GM21381 (cell line): ENCODE data around the gene NDRG2.

Experiments
- ATAC-seq: cut with Tn5 transposase; IDR thresholded peaks from one replicate; pipeline ENCODE4 v1.9.1; 2021; ENCODE audit warnings: mild to moderate bottlenecking, moderate library complexity; ENCODE audit not compliant: unreplicated experiment

NDRG2 gene

DNA sequence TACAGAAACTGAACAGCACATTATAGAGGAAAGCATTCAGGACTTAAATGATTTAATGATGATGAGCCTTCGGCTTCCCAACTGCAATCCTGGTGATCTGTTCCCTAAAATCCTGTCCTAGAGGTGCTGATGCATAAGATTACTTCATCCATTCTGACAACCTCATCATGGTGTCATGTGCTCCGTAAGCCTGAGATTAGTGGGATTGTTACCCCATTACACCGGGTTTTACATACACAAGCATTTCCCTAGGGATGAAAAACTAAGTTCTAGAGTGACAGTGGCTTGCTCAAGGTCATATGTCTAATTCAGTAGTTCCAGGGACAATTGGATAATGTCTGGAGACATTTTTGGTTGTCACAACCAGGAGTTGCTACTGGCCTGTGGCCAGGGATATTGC, 12.3 kb upstream of the NDRG2 start:
- no peak for ATAC-seq

DNA sequence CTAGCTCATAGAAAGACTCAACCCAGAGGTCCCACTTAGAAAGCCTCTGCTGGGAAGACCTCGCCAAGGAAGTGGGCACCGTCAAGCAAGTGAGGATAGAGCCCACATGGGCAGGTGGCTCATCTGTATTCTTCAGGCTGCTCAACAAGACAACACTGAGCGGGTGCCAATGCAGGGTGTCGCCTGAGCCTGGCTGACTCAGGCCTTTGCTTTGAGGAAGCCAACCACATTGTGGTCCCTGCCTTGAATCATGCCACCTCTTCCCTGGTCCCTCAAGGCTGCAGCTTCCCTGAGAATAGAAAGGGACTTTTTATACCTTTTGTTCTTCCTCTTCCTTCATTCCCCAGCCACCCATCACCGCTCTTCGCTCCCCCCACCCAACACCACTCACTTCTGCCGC, 11.9 kb upstream of the NDRG2 start:
- ATAC-seq, result no peak

DNA sequence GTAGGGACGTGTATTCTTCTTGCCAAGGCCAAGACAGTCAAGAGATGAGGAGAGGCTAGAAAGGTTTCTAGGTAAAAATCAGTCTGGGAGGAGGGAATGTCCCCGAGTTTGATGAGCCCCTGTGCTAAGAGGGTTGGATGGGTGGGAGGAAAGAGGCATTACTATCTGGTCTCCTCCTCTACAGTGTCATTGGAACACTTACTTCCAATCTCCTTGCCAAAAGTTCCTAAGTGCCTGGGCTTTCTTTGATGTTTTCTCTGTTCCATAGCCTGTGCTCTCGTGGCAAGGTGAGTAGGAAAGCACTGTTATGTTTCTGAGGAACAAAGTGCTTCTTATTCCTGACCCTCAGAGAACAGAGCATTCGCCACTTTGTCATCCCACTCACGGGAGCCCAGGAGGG, 9.8 kb upstream of the NDRG2 start, which contains the start of gene RNASE13:
Gene RNASE13, minus strand, starts transcription at position 101 of the 400 bp plus-strand sequence. CDS start 519 bp downstream, outside the sequence.
- no peak for ATAC-seq

DNA sequence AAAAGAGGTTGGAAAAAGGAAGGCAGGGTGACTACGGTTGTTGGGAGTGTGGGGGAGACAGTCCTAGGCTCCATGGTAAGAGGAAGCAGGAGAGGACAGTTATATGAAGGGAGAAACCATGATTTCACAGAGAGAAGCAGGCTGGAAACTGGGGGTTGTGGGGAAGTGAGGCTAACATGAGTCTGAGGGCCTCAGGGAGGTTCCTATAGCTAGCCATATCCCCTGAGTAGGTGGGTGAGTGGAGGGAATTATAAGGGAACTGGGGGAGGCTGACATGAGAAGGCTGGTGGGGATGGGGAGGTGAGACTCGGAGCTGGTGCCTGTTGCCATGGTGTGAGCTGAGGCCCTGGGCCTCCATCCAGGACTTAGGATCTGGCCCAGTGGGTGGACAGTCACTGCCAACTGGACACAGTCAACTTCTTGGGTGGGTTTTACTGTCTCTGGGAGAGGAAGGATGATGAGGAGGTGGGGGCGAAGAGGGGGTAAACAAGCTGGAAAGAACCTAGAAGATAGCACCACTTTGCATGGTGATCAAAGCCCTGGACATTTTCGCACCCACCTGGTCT, 8.4 kb upstream of the NDRG2 start:
- no peak for ATAC-seq

DNA sequence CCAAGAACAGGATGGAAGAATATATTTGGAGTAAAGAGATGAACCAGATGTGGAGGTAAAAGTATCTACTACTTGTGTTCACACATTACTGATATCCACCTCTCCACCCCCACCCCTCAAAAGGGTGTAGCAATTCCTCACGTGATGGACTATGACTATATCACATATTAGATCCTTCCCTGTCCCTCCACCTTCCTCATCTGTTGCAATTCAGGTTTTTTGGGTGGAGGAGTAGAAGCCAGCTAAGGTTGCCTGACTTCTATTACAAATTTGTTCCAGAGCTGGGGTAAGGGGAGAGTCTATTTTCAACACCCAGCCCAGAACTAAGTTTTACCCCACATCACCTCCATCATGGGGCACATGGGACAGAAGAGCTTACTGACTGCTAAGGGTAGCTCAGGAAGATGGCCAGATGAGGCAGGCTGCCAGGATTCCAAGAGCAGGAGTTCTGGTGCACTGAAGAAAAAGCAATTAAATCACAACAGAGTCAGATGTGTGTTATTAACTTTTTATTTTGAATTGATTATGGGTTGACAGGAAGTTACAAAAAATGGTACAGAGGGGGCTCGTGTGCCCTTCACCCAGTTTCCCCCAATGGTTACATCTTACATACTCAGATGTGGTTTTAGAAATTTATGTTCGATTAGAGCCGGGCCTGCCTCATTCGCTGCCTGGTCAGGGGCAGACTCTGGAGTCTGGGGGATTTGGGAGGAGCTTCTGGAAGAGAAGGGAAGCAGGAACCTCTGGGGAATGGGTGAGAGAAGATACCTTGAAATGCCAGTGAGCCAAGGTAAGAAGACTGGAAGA, 7.7 kb upstream of the NDRG2 start:
- no peak for ATAC-seq

DNA sequence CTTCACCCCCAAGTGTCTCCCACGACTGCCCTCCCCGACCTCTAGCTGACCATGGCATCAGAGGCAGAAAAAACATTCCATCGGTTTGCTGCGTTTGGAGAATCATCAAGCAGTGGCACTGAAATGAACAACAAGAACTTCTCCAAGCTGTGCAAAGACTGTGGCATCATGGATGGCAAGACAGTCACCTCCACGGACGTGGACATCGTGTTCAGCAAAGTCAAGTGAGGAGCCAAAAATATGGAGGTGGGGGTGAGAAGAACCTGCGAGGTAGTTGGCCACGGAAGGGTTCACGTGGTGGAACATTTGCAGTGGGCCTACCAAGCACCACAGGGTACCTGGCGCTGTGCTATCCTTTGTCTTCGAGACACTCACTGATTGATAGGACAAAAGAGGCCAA, 5.7 kb upstream of the NDRG2 start:
- ATAC-seq, result no peak

DNA sequence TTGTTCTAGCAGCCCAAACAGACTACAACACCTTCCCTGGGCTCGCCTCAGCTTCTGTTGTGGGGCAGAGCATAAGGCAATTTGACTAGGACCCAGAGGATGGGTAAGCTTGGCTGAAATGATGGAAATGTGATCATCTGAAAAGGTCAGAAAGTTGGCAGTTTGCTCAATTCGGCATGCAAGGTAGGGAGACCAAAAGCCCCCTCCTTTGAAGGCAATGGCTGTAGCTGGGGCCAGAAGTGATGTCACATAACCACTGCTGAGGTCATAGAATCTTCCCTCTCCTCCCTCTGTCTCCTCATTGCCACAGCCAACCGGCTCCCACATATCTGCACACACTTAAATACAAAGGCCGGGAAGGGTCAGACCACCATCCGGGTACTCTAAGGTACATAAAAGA, 5.1 kb upstream of the NDRG2 start, which contains the start of gene TPPP2:
Gene TPPP2, plus strand, starts transcription at position 301 of the 400 bp plus-strand sequence. CDS start 365 bp downstream, outside the sequence.
- ATAC-seq, result no peak

DNA sequence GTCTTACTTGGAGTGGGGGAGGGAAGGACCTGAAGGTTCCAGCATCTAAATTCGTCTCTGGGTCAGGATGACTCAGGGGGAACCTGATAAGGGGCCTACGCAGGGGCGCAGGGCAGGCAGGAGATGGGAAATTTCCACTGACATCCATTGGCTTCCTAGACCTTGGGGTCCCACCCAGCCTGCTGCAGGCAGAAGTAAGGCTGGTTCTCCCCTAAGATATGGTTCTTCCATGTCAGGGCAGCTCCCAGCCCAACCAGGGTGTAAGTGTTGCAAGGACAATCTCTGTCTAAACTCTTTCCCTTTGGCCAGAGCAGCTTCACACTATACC, 2.1 kb upstream of the NDRG2 start:
- no peak for ATAC-seq

DNA sequence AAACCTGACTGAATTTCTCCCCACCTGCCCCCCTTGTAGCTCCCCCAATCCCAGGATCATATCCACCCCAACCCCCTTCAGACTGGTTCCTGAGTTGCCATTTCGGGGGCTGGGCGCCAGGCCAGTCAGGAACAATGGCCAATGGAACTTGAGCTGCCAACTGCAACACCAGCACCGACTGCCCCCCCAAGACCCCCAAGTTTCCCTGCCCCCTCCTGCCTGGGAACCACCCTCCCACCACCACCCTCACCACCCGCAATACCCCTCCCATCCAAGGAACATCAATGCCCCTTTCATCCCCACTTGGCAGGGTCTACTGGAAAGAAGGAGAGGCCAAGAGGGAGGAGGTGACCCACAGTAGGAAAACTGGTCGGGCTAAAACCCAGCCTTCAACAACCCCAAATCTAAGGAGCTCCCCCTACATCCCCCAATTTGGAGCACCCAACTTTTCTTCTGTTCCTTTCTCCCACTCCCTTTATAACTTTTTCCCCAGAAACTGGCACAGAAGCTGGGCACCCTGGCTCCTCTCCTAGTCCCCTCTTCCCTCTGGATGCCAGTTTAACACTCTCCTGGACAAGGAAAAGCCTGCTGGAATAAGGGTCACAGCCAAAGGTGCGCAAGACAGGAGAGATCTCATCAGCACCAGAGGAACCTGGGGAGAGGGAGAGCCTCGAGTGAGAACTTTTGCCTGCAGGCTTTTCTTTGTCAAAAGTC, 1.6 kb upstream of the NDRG2 start:
- no peak for ATAC-seq

DNA sequence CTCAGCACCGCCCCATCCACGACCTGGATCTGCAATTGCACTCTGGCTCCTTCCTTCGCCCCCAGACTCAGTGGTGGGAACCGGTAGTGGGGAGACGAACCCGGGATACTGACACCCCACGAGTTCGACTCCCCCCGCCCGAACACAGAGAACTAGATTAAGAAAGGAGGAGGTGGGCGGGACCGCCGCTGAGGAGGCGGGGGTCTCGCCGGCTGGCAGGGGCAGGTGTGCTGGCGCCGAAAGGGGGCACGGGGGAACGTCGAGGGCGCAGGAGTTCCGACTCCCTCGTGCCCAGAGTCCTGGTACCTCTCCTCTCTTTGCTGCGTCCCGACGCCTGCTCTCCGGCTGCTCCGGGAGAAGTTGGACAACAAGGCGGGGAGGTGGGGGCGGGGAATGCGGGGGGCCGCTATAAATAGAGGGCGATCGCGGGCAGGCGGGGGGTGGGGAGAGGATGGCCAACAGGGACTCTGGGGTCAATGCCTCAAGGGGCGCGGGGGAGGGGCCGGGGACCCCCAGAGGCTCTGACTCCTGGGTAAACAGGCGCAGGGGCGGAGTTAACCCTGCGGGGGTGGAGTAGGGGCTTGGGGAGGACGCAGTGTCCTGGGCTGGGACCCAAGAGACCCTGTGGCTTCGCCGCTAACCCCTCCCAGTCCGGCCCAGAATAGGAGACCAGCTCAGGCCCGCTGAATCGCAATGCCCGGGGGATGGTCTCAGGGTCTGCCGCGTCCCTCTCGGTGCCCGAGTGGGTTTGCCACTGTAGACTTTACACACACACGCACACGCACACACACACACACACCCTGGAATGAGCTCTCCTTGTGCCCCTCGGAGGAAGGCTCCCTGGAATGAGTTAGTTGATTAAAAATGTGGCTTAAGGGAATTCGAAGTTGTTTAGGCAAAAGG, 761 bp upstream of the NDRG2 start:
- ATAC-seq, result no peak

DNA sequence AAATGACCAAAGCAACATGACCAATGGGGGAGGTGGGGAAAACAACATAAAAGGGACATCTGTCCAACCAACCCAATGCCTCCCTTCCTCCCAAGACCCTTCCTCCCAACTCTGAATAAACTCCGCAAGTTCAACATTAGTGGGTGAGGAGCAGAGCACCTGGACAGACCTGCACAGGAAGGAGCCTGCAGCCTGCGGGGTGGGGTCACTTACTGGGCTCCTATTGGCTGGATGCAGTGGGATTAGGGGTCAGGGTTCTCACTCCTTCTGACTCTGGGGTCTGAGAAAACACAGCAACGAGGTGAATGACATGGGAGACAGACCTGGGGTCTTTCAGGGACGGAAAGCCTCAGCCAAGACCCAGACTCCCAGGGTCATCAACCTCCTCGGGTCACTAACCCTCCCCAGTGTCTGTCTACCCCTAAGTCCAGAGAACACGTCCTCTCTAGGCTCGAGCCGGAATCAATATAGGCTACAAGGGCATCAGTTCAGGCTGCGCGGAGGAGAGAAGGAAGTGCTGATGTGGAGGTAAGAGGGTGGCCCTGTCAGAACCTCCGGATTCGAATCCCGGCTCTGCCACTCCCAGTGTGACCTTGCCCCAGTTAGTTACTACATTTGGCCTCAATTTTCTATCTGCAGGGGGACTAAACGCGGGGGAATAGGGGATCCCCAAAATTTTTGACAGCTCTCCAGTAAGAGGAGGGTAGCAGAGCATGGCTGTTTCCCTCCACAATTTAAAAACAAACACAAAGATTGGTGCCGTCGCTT, 860 bp downstream of the NDRG2 start:
- ATAC-seq, result no peak

DNA sequence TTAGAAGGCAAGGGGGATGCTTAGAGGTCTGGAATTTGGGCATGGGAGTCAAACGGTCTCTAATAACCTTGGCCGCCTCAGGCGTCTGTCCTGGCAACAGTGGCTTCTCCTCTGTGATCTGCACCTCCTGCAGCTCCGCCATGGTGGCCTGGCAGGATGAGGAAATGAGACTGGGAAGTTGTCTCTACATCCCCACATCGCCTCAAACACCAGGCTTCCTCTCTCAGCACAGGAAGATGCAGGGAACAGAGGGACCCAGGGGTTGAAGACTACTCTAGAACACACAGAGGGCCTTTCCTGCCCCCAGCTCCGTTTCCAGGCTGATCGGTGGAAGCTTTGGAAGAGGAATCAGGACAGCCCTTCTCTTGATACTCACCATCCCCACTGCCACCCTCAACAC, 1.7 kb downstream of the NDRG2 start:
- no peak for ATAC-seq

DNA sequence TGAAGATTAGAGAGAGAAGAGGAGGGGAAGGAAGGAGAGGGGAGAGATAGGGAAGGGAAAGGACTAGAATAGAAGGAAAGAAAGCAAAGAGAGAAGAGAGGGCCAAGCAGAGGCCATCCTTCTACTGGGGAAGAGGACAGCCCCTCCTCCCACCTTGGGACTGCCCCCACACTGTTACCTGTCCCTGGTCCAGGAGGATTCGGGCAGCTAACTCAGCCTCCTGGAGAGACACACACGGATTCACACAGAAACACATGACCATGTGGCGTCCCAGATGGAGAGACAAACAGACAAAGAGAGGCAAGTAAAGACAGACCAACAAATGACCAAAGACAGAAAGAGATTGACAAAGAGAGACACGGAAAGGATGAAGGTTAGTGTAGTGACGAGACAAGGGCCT, 2.2 kb downstream of the NDRG2 start:
- ATAC-seq, result no peak

DNA sequence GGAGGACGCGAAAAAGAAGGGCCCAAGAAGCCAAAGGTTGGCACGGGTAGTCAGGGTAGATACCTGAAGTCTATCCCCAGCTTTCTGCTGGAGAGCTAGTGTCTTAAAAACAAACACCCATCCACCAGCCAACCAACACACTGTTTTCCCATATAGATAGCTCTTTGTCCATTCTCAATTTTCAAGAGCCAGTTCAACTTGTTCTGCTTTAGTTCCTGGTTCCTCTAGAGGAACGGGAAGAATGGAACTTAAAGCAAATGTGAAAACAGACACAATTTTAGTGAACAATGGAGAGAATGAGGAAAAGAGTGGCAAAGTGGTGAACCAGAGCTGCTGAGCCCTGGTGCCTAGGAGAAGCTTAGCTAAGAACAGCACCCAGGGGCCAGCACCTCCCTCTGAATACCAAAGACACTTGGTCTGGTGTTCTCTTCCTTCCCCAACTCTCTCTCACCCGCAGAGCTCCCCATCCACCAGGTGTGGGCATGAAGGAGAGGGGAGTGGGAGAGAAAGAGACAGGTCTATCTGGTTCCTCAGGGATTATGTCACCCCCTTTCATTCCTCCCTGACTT, 3.8 kb downstream of the NDRG2 start:
- ATAC-seq, result no peak

DNA sequence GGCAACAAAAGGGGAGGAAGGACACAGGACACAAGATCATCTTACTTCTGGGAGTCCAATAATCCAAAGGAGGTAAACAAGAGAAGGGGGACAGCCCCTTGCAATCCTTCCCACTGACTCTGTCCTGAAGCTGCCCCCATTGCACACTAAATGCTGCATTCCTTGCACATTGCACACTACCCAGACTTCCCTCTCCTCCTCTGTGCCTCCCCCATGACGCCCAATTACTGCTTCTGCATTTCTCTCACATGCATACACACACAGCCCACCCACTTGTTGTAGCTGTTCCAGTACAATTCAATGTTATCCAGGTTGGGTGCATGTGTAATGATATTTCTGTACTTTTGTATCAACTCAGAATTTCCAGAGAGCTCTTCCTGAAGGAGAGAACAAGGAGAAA, 5.5 kb downstream of the NDRG2 start:
- ATAC-seq, result no peak

DNA sequence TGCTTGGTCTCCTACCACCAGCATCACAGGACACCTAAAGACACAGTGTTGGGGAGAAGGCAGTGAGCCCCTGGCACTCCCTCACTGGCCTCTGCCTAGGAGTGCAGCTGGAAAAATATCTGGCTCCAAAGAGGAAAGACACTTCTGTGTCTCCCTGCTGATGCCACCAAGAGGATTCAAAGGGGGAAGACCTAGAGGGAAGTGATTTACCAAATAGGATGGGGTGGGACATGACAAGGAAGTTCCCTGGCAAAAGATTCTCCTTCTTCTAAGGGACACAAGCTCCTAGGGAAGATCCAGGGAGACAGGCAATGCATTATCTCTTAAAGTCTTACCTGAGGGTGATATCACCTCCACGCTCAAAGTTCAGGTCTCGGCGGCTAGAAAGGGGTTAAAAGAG, 6.1 kb downstream of the NDRG2 start:
- no peak for ATAC-seq

DNA sequence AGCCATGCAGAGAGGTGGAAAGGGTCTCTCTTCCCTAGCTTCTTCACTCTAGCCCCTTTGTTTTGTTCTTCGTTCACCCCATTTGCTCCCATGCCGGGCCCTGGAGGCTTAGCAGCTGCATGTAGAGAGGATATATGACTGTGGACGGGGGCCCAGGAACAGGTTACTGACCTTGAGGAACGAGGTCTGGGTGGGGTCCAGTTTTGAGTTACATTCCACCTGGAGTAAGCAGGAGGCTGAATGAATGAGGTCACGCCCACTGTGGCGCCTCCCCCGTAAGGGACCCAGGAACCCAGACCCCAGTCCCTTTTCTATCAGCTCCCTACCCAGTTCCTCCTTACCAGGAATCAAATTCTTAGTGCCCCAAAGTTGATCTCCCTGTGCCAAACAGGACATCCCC, 6.6 kb downstream of the NDRG2 start:
- no peak for ATAC-seq

DNA sequence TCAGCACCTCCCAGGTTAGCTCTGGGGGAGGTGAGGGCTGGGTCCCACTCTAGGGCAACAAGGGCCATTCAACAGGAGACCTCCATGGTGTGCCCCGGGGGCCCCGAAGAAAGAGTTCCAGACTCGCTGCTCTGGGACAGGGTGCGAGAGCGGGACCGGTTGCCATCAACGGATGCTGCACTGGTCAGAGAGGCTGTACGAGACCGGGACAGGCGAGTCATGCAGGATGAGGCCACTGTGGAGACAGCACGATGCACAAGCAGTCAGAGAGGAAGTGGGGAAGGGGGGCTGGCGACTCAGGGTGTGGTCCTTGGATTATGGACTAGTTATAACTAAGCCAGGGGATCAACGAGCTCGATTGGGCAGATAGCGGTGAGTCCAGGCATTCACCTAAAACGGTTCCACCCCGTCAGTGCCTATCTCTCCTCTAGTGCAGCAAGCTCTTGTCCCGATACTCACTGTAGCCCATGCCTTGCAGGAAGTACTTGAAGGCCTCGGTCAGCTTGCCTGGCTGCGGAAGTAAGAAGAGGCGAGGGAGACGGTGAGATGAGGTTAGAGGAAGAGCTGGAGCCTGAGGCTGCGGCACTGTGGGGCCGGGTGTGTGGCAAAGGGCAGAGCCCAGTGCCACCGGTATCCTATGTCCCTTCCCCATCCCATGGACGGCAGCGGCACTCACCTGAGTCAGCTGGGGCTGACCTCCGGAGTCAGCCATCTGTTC, 7.2 kb downstream of the NDRG2 start:
- no peak for ATAC-seq

DNA sequence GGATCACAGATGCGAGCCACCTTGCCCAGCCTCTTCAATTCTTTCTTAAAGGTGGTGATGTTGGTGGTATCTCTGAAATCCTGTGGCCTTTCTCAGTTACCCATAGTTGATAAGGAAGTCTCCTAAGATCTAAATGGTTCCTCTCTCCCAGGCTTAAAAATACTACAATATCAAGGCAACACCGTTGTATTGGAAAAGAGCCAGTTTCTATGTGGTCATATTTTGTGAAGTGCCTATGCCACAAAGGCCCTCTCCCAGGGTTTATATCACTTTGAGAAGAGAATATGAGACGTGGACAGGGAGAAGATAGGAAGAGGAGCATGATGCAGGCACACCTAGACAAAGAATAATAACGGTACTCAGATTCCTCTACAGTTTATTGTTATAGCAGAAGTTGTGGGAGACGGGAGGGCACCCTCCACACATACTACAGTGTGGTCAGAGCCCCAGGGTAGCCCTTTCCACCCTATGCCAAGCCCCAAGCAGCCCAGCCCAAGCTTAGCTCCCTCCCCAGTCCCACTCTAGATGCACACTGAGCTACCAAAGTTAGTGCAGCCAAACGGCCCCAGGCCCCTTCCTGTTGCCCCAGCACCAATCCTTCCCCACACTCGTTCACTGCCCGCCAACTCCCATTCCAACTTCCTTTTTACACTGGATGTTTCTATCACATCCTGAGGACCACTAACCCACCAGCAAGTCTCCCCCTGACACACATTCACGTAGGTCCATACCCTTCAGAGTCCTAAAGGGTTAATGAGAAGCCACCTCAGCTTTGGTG, 8.3 kb downstream of the NDRG2 start:
- ATAC-seq, result no peak
